ENCODE data around the gene CRTC1.
A peak's percentile ranks its signal among the peaks of the same experiment; 100 is the strongest.

CRTC1 gene

DNA sequence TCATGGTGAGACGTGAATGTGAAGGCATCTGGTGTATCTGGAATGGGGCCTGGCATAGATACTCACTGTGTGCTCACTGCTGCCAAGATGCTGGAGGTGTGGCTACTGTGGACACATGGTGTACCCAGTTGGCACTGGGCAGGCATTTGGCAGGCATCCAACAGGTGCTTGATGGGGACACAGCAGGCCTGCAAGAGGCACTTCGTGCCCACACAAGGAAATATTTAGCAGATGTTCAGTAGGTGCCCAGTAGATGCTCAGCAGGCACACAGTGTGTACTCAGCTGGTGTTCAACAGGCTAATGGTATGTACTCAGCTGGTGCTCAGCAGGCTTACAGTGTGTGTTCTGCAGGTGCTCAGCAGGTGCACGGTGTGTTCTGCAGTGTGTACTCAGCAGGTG lies 14.2 kb downstream of the CRTC1 start:
- in situ Hi-C loops (cut with MboI; ENCODE audit: low pct_unique_long_range_greater_than_20kb, low sequenced_read_pairs, unreplicated experiment) = no loop called here
- TF ChIP-seq, protein P1, sequence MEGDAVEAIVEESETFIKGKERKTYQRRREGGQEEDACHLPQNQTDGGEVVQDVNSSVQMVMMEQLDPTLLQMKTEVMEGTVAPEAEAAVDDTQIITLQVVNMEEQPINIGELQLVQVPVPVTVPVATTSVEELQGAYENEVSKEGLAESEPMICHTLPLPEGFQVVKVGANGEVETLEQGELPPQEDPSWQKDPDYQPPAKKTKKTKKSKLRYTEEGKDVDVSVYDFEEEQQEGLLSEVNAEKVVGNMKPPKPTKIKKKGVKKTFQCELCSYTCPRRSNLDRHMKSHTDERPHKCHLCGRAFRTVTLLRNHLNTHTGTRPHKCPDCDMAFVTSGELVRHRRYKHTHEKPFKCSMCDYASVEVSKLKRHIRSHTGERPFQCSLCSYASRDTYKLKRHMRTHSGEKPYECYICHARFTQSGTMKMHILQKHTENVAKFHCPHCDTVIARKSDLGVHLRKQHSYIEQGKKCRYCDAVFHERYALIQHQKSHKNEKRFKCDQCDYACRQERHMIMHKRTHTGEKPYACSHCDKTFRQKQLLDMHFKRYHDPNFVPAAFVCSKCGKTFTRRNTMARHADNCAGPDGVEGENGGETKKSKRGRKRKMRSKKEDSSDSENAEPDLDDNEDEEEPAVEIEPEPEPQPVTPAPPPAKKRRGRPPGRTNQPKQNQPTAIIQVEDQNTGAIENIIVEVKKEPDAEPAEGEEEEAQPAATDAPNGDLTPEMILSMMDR (IDR thresholded peaks at IDR 0.05; ENCODE audit: extremely low read depth, insufficient read depth, missing control alignments) = no peak
- no peak for DNase-seq (ENCODE audit: low spot score)

DNA sequence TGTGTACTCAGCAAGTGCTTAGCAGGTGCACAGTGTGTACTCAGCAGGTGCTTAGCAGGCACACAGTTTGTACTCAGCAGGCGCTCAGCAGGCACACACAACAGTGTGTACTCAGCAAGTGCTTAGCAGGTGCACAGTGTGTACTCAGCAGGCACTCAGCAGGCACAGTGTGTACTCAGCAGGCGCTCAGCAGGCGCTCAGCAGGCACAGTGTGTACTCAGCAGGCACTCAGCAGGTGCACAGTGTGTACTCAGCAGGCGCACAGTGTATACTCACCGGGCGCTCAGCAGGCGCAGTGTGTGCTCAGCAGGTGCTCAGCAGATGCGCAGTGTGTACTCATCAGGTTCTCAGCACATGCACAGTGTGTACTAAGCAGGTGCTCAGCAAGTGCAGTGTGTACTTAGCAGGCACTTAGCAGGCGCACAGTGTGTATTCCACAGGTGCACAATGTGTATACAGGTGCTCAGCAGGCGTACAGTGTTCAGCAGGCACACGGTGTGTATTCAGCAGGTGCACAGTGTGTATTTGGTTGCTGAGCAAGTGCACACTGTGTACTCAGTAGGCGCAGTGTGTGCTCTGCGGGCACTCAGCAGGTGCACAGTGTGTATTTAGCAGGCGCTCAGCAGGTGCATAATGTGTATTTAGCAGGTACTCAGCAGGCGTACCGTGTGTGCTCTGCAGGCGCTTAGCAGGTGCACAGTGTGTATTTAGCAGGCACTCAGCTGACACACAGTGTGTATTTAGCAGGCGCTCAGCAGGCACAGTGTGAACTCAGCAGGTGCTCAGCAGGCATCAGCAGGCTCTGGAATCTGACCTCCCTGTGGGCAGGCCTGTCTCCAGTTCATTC lies 15.1 kb downstream of the CRTC1 start:
- in situ Hi-C loops (cut with MboI; ENCODE audit: low pct_unique_long_range_greater_than_20kb, low sequenced_read_pairs, unreplicated experiment) = no loop called here
- TF ChIP-seq, protein P1 (IDR thresholded peaks at IDR 0.05; ENCODE audit: extremely low read depth, insufficient read depth, missing control alignments) = no peak
- no peak for DNase-seq (ENCODE audit: low spot score)

DNA sequence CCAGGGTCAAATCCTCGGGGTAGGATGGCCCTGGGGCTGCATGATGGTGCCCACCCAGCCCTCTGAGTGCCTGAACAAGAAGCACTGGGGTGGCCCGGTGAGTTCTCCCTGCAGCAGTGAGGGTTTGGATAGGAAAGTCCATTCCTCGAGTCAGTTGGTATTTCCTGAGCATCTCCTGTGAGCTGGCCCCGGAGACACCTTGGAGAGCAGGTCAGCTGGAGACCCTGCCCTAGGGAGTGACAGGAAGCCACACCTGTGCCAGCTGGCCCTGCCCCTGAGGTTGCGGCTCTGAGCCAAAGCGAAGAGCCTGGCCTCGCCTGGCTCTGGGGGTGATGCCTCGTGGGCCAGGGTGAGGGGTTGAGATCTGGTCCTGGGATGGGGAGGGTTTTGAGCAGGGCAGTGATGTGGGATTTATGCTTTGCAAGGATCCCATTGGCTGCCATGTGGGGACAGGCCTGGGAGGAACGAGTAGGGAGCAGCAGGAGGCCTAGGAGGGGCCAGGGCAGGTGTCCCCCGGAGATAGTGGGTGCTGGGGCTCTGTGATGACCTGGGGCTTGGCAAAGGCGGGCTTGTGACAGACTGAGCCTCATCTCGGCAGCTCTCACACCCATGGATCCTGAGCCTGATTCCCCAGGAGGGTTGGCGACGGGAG lies 16.0 kb downstream of the CRTC1 start:
- no peak for DNase-seq (ENCODE audit: low spot score)
- in situ Hi-C loops (cut with MboI; ENCODE audit: low pct_unique_long_range_greater_than_20kb, low sequenced_read_pairs, unreplicated experiment) = no loop called here

DNA sequence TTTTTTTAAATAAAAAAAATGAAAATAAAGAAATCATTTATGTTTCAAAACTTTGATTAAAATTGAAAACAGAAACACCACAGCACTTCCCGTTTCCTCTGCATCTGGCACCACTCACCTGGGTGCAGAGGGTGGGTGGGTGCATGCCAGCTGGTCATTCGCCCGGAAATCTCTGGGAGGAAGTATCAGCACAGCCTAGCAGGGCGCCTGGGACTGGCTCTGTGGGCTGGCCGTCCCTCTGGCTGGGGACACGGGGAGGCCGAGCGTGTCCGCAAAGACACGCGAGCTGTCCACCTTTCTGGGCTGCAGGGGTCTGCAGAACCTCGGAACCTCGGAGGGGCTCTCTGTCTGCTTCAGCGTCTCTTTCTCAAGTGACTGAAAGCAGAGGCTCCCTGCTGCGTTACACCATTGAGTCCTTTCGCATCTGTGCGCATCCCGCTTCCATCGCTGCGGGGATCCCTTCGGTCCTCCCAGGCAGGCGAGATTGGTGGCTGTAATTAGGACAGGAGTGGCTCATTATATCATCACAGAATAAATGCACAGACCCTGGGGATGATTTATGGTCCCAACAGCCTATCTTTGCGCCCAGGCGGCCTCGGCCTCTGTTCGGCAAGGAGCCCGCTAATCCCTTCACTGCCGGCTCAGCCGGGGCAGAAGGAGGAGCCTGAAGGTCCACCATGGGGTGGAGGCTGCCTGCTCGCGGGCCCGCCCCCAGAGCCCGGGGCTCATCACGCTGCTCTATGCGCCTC lies 17.2 kb downstream of the CRTC1 start:
- DNase-seq (ENCODE audit: low spot score) = peak; percentile 86
- in situ Hi-C loops (cut with MboI; ENCODE audit: low pct_unique_long_range_greater_than_20kb, low sequenced_read_pairs, unreplicated experiment) = no loop called here
- TF ChIP-seq, protein P1 (IDR thresholded peaks at IDR 0.05; ENCODE audit: extremely low read depth, insufficient read depth, missing control alignments) = no peak

More for the DNA sequence above, 16.0 kb downstream of the CRTC1 start:
- TF ChIP-seq, protein P1 (IDR thresholded peaks at IDR 0.05; ENCODE audit: extremely low read depth, insufficient read depth, missing control alignments) = no peak

DNA sequence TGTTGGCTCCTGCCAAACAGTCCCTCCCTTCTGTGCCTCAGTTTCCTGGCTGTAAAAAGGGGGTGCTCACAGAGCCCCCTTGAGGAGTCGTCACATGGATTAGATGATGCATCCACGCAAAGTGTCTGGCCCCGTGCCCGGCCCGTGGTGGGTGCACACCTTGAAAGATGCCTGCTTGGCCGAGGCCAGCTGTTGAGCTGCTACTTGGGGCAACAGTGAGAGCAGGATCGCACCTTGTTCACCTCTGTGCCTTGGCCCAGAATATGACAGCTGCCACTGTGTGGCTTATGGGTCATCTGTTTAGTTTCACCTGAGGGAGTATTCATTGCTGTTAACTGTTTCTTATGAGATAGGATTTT lies 17.7 kb downstream of the CRTC1 start:
- in situ Hi-C loops (cut with MboI; ENCODE audit: low pct_unique_long_range_greater_than_20kb, low sequenced_read_pairs, unreplicated experiment) = no loop called here
- no peak for DNase-seq (ENCODE audit: low spot score)
- TF ChIP-seq, protein P1 (IDR thresholded peaks at IDR 0.05; ENCODE audit: extremely low read depth, insufficient read depth, missing control alignments) = no peak

DNA sequence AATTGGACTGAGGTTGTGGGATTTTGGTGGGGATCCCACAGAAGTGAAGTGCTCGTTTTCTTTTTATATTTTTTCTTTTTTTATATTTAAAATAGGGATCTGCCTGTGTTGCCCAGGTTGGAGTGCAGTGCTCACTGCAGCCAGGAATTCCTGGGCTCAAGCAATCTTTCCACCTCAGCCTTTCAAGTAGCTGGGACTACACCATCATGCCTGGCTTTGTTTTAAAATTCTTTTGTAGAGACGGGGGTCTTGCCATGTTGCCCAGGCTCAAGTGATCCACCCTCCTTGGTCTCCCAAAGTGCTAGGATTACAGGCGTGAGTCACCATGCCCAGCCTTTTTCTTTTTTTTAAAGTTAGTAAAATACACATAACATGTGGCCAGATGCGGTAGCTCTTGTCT lies 20.6 kb downstream of the CRTC1 start:
- in situ Hi-C loops (cut with MboI; ENCODE audit: low pct_unique_long_range_greater_than_20kb, low sequenced_read_pairs, unreplicated experiment) = no loop called here
- DNase-seq (ENCODE audit: low spot score) = no peak
- TF ChIP-seq, protein P1 (IDR thresholded peaks at IDR 0.05; ENCODE audit: extremely low read depth, insufficient read depth, missing control alignments) = no peak
